WTC11 (cell line): ENCODE measurements around the gene BABAM2. TPM values are rescaled to one million over a fixed set of nuclear protein-coding genes. Genes with fewer than 3 reads are reported as not detected.

Source experiments
- ATAC-seq: fragments of 200-7000 bp; cut with Tn5 transposase; 2 replicates; pipeline ENCODE4 v1.10.0; 2021; ENCODE audit warnings: mild to moderate bottlenecking, moderate library complexity
- CTCF ChIA-PET: fragments of 300-600 bp; sonication (Branson Sonifier 250); formaldehyde crosslinking; loops from one replicate; lab custom pipeline; 2021; ENCODE audit warnings: antibody characterized with exemption; lab: Charles Lee
- POLR2A ChIA-PET: fragments of 350-600 bp; sonication (Branson Sonifier 250); formaldehyde crosslinking; loops from one replicate; lab custom pipeline; 2021; ENCODE audit warnings: antibody characterized with exemption; lab: Charles Lee
- DNase-seq: peaks from one replicate; pipeline ENCODE4 v3.0.0; 2021; ENCODE audit warnings: low spot score
- H3K27ac Mint-ChIP-seq: 2 replicates; pipeline ENCODE4 v1.8.0; 2021; ENCODE audit warnings: mixed read lengths
- H3K27me3 Mint-ChIP-seq: 2 replicates; pipeline ENCODE4 v1.8.0; 2021; ENCODE audit warnings: low read depth, mild to moderate bottlenecking, moderate library complexity, mixed read lengths
- H3K36me3 Mint-ChIP-seq: 2 replicates; pipeline ENCODE4 v1.8.0; 2021; ENCODE audit warnings: mixed read lengths
- H3K4me1 Mint-ChIP-seq: 2 replicates; pipeline ENCODE4 v1.8.0; 2022; ENCODE audit warnings: mixed read lengths
- H3K4me3 Mint-ChIP-seq: 2 replicates; pipeline ENCODE4 v1.8.0; 2021; ENCODE audit warnings: mild to moderate bottlenecking, moderate library complexity, mixed read lengths
- H3K9me3 Mint-ChIP-seq: 2 replicates; pipeline ENCODE4 v1.8.0; 2021; ENCODE audit warnings: mixed read lengths
- AR ChIP-seq: fragments of 250-450 bp; sonication (Bioruptor Pico); IDR thresholded peaks from 2 replicates; pipeline ENCODE4 v1.9.0; 2021; ENCODE audit warnings: mild to moderate bottlenecking
- CREB1 ChIP-seq: sonication (generic); formaldehyde crosslinking; IDR thresholded peaks from 2 replicates; pipeline ENCODE4 v1.8.0; 2023; ENCODE audit warnings: mild to moderate bottlenecking, missing genetic modification reagents
- ELF4 ChIP-seq: sonication (generic); formaldehyde crosslinking; IDR thresholded peaks from 2 replicates; pipeline ENCODE4 v1.8.1; 2022; ENCODE audit warnings: low read depth, mild to moderate bottlenecking, moderate library complexity, missing genetic modification reagents
- ETV6 ChIP-seq: sonication (generic); formaldehyde crosslinking; IDR thresholded peaks from 2 replicates; pipeline ENCODE4 v1.8.1; 2022; ENCODE audit warnings: mild to moderate bottlenecking, missing genetic modification reagents
- NR2C2 ChIP-seq: sonication (generic); formaldehyde crosslinking; IDR thresholded peaks from 2 replicates; pipeline ENCODE4 v1.8.0; 2022; ENCODE audit warnings: mild to moderate bottlenecking, missing genetic modification reagents
- OVOL2 ChIP-seq: fragments of 250-450 bp; sonication (Bioruptor Pico); IDR thresholded peaks from 2 replicates; pipeline ENCODE4 v1.9.0; 2021; ENCODE audit warnings: mild to moderate bottlenecking, borderline replicate concordance
- PRRX2 ChIP-seq: fragments of 250-450 bp; sonication (Bioruptor Pico); IDR thresholded peaks from 2 replicates; pipeline ENCODE4 v1.8.0; 2021; ENCODE audit warnings: mild to moderate bottlenecking
- RORB ChIP-seq: fragments of 250-450 bp; sonication (Bioruptor Pico); IDR thresholded peaks from 2 replicates; pipeline ENCODE4 v1.9.0; 2021; ENCODE audit warnings: mild to moderate bottlenecking
- TCF7 ChIP-seq: sonication (generic); formaldehyde crosslinking; IDR thresholded peaks from 2 replicates; pipeline ENCODE4 v1.8.0; 2022; ENCODE audit warnings: mild to moderate bottlenecking, low read depth, missing genetic modification reagents, moderate library complexity
- total RNA-seq: library from RNA; stranded (reverse); gene quantifications from 3 replicates; pipeline ENCODE4 v1.2.3, GENCODE V29; 2021
- TF ChIP-seq, protein P1 (sequence below): sonication (generic); formaldehyde crosslinking; IDR thresholded peaks from 2 replicates; pipeline ENCODE4 v1.8.0; 2022; ENCODE audit warnings: missing genetic modification reagents
- TF ChIP-seq, protein P2 (sequence below): fragments of 250-450 bp; sonication (Bioruptor Pico); IDR thresholded peaks from 2 replicates; pipeline ENCODE4 v1.8.0; 2021; ENCODE audit warnings: mild to moderate bottlenecking
- TF ChIP-seq, protein P3 (sequence below): sonication (generic); formaldehyde crosslinking; IDR thresholded peaks from 2 replicates; pipeline ENCODE4 v1.8.0; 2022; ENCODE audit warnings: mild to moderate bottlenecking, missing genetic modification reagents
- TF ChIP-seq, protein P4 (sequence below): sonication (generic); formaldehyde crosslinking; IDR thresholded peaks from 2 replicates; pipeline ENCODE4 v1.8.1; 2023; ENCODE audit warnings: mild to moderate bottlenecking, missing genetic modification reagents, moderate library complexity

BABAM2 gene
- total RNA-seq, 1 experiment from 2014 or later = 16.5 TPM

DNA sequence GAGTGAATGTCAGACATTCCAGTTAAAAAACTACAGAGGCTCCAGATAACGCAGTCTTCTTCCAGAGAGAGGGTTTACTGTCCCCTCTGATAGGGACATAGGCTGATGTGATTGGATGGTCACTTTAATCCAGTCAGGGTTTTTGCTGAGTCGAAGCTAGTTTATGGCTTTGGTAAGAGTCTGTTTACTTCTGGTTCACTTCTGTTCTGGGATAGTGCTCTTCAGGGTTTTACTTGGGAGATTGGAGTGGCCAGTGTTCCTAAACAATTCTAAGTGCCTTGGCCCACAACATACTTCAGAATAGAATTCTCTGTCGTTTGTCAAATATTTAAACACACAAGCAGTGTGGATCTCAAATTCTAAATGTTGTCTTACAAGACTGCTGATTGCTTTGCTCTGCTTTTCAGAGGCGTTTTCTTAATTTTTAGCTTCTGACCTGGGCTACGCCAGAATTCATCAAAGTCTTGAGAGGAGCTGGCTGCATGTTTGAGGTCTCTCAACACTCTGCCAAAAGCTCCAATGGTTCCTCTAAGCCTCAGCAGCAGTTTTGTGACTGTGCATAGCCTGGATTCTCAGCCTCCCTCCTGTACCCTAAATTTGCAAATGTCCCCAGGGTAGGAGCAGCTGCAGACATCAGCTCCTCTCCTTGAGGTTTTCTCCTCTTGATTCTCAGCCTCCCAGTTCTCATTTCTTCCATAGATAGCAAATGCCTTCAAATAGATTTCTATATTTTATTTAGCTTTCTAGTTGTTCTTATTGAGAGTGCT is 105.8 kb downstream of the BABAM2 start (continued):
- TF ChIP-seq, protein P1, sequence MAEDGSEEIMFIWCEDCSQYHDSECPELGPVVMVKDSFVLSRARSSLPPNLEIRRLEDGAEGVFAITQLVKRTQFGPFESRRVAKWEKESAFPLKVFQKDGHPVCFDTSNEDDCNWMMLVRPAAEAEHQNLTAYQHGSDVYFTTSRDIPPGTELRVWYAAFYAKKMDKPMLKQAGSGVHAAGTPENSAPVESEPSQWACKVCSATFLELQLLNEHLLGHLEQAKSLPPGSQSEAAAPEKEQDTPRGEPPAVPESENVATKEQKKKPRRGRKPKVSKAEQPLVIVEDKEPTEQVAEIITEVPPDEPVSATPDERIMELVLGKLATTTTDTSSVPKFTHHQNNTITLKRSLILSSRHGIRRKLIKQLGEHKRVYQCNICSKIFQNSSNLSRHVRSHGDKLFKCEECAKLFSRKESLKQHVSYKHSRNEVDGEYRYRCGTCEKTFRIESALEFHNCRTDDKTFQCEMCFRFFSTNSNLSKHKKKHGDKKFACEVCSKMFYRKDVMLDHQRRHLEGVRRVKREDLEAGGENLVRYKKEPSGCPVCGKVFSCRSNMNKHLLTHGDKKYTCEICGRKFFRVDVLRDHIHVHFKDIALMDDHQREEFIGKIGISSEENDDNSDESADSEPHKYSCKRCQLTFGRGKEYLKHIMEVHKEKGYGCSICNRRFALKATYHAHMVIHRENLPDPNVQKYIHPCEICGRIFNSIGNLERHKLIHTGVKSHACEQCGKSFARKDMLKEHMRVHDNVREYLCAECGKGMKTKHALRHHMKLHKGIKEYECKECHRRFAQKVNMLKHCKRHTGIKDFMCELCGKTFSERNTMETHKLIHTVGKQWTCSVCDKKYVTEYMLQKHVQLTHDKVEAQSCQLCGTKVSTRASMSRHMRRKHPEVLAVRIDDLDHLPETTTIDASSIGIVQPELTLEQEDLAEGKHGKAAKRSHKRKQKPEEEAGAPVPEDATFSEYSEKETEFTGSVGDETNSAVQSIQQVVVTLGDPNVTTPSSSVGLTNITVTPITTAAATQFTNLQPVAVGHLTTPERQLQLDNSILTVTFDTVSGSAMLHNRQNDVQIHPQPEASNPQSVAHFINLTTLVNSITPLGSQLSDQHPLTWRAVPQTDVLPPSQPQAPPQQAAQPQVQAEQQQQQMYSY (CRISPR knock-in tag) = no peak
- no peak for TF ChIP-seq AR (CRISPR knock-in tag)

DNA sequence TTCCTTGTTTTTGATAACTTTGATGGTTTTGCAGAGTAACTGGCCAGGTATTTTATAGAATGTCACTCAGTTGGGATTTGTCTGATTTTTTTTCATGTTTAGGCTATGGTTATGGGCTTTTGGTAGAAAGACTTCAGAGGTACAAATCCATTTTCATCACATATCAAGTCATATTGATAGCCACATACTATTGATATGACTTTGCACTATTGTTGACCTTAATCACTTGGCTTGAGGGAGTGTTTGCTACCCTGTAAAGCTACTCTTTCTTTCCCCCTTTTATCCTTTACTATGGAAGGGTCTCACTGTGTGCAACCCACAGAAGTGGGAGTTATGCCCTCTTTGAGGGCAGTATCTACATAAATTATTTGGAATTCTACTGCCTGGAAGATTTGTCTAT is 109.8 kb downstream of the BABAM2 start:
- CTCF ChIA-PET = no interaction called here
- H3K36me3 Mint-ChIP-seq = peaks cover 10% of the 10 kb centered on the region
- H3K4me1 Mint-ChIP-seq = no peaks in the 10 kb centered on the region
- TF ChIP-seq ETV6 = no peak
- no peak for TF ChIP-seq OVOL2 (CRISPR knock-in tag)
- TF ChIP-seq PRRX2 (CRISPR knock-in tag) = no peak
- TF ChIP-seq, protein P2, sequence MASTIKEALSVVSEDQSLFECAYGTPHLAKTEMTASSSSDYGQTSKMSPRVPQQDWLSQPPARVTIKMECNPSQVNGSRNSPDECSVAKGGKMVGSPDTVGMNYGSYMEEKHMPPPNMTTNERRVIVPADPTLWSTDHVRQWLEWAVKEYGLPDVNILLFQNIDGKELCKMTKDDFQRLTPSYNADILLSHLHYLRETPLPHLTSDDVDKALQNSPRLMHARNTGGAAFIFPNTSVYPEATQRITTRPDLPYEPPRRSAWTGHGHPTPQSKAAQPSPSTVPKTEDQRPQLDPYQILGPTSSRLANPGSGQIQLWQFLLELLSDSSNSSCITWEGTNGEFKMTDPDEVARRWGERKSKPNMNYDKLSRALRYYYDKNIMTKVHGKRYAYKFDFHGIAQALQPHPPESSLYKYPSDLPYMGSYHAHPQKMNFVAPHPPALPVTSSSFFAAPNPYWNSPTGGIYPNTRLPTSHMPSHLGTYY (CRISPR knock-in tag) = no peak
- TF ChIP-seq, protein P3, sequence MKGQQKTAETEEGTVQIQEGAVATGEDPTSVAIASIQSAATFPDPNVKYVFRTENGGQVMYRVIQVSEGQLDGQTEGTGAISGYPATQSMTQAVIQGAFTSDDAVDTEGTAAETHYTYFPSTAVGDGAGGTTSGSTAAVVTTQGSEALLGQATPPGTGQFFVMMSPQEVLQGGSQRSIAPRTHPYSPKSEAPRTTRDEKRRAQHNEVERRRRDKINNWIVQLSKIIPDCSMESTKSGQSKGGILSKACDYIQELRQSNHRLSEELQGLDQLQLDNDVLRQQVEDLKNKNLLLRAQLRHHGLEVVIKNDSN (CRISPR knock-in tag) = no peak
- TF ChIP-seq RORB (CRISPR knock-in tag) = no peak
- TF ChIP-seq ELF4 (CRISPR knock-in tag) = no peak
- no peak for TF ChIP-seq NR2C2
- no peak for TF ChIP-seq TCF7 (CRISPR knock-in tag)
- TF ChIP-seq, protein P1 (CRISPR knock-in tag) = no peak
- no peak for TF ChIP-seq CREB1 (CRISPR knock-in tag)
- TF ChIP-seq, protein P4, sequence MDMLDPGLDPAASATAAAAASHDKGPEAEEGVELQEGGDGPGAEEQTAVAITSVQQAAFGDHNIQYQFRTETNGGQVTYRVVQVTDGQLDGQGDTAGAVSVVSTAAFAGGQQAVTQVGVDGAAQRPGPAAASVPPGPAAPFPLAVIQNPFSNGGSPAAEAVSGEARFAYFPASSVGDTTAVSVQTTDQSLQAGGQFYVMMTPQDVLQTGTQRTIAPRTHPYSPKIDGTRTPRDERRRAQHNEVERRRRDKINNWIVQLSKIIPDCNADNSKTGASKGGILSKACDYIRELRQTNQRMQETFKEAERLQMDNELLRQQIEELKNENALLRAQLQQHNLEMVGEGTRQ (CRISPR knock-in tag) = no peak
- H3K27ac Mint-ChIP-seq = no peak overlapping the region
- peaks cover 15% of the 10 kb centered on the region for H3K9me3 Mint-ChIP-seq
- ATAC-seq (no peak), DNase-seq (no peak)
- H3K4me3 Mint-ChIP-seq = no peak overlapping the region
- no peaks in the 10 kb centered on the region for H3K27me3 Mint-ChIP-seq
- POLR2A ChIA-PET = no interaction called here
